Skeletal muscle cell (primary cell): Measurements from ENCODE around the gene C19orf85.
"Not testable (repeated sequence)": the region's sequence is repeated elsewhere in the genome, so short reads cannot be mapped to it uniquely, and the experiment has no call there.

Source experiments
- DNase-seq: peaks from one replicate; pipeline ENCODE4 v3.0.0-alpha.2; 2010; ENCODE audit warnings: low read depth
- H3K4me3 ChIP-seq: 2 replicates; pipeline ENCODE4 v1.5.1; 2011; ENCODE audit warnings: low read depth, mild to moderate bottlenecking, control low read depth, low read length, moderate library complexity

Gene C19orf85

DNA sequence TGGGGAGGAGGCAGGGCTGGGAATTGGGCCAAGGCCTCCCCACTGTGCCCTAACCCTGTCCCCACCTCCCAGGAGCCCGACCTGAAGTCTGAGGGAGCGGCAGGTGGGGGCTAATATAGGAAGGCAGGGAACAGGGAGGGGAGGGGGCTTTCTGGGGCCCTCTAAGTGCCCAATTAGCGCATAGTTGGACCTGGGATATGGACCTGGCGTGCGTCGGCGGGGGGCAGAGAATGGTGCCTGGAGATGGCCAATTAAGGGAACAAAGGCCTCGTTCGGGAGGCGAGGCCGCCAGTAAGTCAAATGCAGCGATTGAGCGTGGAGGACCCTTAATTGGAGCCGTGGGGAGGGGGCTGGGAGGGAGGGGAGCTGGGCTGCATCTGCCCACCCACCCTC is at the start of gene C19orf85:
C19orf85 (minus strand) TSS at position 90 of the 393 bp plus-strand sequence. CDS start 197 bp downstream, outside the sequence.
- no peak for DNase-seq
- no peak within 1 kb of the TSS for H3K4me3 ChIP-seq

DNA sequence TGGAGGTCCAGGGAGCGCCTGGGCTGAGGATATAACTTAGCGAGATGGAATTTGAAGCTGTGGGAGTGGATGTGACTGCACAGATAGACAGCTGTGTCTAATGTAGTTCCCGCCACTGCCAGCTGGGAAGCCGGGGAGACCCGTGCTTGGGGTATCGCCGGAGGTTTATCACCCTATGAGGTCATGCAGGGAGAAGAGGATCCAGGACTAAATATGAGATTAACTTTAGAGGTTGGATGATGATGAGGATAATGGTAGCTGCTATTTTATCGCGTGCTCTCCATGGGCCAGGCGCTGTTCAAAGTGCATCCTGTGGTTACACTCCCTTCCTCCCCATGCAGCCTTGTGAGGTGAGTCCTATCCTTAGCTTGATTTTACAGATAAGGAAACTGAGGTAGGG is 43.6 kb upstream of the C19orf85 start:
- H3K4me3 ChIP-seq, result no peak overlapping the region
- no peak for DNase-seq

DNA sequence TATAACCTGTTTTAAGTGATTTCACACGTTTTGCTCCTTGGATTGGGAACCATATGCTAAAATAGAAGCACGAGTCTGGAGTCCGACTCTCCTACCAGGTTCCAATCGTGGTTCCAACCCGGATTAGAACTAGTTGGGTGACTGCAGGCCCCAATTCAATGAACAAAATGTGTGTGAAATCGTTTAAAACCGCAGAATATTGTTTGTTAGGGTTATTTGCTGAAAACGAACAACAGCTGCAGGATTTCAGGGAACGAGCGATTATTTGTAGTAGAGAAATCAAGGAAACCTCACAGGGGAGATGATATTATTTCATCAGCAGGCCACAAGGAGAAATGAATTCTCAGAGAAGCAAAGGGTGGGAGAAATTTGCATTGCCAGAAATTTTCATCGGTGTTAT is 40.4 kb upstream of the C19orf85 start:
- no peak for DNase-seq
- H3K4me3 ChIP-seq, result no peak overlapping the region

DNA sequence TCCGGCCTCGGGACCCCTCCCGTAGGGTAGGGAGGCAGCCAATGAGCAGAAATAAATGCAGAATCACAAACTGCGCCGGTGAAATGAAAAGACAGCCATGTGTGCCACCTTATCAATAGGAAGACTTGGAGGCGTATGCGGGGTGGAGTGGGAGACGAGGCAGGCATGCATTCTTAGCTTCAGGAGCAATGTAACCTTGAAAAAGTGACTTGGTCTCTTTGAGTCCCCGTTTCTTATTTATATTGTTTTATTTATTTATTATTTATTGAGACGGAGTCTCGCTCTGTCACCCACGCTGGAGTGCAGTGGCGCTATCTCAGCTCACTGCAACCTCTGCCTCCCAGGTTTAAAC is 39.7 kb upstream of the C19orf85 start:
- DNase-seq, result no peak
- peak overlapping the region; percentile 46 for H3K4me3 ChIP-seq

DNA sequence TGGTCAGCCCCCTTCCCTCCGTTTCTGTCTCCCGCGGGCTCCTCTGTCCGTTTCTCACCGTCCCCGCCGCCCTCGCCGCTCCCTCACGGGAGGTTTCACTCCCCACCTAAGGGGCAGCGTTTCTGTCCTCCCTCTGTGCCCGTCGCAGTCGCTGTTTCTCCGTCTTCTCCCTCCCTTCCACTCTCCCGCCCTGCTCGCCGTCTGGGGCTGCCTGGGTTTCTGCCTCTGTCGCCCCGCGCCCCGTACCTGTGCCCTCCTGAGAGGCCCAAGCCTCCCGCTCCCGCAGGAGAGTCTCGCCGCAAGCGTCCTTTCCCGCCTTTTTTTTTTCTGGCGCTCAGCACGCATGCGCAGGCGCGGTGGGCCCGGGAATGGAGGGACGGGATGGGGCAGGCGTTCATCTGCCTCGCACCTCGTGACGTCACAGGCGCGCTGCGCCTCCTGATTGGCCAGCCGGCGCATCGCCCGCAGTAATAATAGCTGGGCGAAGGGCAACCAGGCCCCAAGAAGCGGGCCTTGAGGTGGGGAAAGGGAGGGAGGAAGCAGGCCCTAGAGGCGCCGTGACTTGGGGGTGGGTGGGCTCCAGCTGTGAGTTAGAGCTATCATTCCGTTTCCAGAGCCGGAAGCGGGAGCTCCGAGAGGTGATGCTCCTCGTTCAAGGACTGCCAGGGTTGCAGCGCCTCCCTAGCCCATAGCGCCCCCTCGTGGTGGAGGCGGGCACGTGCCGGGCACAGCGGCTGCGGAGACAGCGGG is 39.1 kb upstream of the C19orf85 start:
- peak overlapping the region; percentile 46 for H3K4me3 ChIP-seq
- no peak for DNase-seq

DNA sequence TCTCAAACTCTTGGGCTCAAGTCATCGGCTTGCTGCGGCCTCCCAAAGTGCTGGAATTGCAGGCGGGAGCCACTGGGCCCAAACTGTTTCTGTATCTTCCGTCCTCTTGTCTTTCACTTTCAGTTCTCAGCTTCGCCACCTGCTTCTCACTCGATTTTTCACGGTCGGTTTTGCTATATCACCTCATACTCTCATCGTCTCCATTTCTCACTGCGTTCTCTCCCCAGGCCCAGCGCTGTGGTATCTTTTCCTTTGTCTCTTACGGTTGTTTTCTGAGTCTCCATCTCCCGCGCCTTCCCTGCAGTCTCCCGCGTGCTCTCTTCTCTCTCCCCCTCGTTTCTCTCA is 38.6 kb upstream of the C19orf85 start:
- no peak overlapping the region for H3K4me3 ChIP-seq
- DNase-seq, result no peak

DNA sequence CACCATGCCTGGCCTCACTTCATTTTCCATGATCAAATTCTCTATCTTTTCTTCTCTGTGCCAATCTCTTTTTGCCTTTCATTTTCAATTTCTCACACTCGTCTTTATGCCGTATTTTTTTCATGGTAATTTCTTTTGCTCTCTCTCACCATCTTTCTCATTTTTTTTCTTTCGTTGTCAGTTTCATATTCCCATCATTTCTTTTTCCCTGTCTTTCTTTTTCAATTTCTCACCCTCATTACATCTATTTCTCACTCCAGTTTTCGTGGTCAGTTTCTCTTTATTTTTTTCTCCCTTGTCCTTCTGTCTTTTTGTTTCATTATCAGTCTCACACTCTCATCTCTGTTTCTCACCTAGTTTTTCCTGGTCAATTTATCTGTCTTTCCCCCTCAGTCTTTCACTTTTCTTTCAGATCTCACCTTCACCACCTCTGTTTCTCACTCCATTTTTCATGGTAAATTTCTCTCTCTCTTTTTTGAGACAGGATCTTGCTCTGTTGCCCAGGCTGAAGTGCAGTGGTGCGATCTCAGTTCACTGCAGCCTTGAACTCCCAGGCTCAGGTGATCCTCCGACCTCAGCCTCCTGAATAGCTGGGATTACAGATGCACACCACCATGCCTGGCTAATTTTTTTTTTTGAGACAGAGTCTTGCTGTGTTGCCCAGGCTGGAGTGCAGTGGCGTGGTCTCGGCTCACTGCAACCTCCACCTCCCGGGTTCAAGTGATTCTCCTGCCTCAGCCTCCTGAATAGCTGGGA is 37.8 kb upstream of the C19orf85 start:
- no peak overlapping the region for H3K4me3 ChIP-seq
- no peak for DNase-seq

DNA sequence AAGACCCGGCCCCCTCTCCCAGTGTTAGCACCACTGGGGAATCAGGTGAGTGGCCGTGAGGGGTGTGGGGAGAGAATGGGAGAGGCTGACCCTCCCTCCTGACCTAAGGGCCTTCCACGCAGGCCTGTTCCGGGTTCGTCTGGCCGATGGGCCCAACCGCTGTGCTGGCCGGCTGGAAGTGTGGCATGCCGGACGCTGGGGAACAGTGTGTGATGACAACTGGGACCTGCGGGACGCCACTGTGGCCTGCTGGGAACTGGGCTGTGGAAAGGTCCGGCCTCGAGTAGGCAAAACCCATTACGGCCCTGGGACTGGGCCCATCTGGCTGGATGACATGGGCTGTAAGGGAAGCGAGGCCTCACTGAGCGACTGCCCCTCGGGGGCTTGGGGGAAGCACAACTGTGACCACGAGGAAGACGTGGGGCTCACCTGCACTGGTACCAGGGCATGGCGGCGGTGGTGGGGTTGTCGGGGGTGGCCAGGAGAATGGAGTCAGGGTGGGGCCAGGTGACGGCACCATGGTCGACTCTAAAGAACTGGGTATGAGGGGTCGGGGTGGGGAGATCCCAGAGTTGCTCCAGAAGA is 35.9 kb upstream of the C19orf85 start:
- DNase-seq, result no peak
- no peak overlapping the region for H3K4me3 ChIP-seq

DNA sequence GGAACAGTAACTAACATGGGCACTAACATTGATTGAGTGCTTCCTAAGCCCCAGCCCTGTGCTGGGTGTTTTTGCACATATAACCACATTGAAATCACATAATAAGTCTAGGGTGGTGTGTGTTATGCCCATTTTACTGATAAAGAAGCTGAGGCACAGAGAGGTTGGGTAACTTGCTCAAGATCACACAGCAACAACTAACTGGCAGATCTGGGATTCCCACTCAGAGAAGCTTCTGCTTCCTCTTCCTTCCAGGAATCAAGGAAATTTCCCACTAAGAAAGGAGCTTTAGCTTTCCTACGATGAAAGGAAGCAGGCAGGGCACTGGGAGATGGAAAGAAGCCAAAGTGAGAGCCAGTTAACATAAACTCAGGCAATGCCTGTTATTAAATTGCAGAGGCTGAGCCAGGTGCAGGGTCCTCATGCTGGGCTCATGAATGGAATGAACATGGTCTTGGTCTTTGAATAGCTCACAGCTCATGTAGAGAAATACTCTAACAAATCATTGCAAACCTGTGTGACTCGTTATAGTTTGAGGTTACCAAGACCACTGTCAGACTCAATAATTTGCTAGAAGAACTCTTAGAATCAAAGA is 33.8 kb upstream of the C19orf85 start:
- no peak overlapping the region for H3K4me3 ChIP-seq
- no peak for DNase-seq

DNA sequence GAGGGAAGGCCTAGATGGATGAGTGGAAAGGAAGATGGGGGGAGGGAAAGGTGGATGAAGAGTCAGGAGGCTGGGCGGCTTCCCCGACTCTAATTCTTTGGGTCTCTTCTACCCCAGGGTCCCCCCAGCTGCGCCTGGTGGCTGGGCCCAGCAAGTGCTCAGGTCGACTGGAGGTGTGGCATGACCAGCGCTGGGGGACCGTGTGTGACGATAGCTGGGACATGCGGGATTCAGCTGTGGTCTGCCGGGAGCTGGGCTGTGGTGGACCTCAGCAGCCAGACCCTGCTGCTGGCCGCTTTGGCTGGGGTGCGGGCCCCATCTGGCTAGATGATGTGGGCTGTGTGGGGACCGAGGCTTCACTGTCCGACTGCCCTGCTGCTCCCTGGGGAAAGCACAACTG is 33.2 kb upstream of the C19orf85 start:
- no peak for DNase-seq
- H3K4me3 ChIP-seq, result no peak overlapping the region

DNA sequence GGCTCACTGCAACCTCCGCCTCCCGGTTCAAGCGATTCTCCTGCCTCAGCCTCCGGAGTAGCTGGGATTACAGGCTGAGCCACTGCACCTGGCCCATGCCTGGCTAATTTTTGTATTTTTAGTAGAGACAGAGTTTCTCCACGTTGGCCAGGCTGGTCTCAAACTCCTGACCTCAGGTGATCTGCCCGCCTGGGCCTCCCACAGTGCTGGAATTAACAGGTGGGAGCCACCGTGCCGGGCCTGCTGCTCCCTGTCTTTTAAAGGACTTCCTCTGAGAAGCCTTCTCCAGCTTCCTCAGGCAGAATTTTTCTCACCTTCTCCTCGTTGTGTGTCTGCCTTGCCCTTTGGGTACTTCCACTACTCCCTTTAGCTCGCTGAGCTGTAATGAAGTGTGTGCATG is 32.3 kb upstream of the C19orf85 start:
- H3K4me3 ChIP-seq, DNase-seq: not testable (repeated sequence)

DNA sequence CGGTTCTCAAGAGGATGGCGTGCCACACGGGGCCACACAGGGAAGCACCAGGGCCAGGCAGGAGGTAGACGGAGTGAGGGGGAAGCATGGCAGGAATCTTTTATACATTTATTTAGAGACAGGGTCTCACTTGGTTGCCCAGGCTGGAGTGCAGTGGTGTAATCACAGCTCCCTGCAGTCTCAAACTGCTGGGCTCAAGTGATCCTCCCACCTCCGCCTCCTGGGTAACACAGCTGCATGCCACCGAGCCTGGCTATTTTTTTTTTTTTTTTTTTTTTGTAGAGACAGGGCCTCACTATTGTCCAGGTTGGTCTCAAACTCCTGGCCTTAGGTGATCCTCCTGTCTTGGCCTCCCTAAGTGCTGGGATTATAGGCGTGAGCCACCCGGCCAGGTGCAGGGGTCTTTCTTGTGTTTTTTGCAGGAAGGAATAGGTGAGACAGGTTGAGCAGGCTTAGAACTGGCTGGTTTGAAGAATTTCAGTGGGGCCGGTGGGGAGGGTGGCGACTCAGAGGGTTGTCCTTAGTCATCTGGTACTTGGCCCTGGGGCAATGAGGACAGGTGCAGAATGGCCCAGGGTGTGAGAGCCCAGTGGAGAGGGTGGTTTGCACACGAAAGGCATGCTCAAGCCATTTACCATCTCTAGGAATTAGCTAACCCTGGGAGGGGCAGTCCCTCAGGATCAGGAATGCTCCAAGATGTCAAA is 31.2 kb upstream of the C19orf85 start:
- no peak for DNase-seq
- no peak overlapping the region for H3K4me3 ChIP-seq

DNA sequence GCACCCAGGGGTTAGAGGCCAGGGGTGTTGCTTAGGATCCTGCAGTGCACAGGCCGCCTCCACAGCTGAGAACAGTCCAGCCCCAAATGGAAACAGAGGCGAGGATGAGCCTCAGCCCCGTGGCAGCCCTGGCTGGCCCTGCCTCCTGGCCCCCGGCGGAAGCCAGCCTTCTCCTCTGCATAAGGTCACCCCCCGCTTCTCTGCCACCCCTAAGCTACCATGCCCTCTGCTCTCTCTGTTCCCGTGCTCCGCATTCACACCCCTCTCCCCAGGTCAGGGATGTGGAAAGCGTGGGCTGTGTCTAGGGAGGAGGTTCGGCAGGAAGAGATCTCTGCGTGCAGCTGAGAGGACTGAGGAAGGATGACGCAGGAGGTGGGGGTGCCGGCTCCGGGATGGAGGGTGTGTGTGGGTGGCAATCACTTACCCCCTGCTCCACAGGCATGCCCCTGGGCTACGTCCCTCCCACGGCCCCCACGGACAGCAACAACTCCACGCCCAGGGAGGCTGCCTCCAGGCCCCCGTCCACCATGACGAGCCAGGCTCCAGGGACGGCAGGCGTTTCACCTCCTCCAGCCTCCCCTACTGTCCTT is 29.7 kb upstream of the C19orf85 start:
- DNase-seq, result peak; percentile 73

DNA sequence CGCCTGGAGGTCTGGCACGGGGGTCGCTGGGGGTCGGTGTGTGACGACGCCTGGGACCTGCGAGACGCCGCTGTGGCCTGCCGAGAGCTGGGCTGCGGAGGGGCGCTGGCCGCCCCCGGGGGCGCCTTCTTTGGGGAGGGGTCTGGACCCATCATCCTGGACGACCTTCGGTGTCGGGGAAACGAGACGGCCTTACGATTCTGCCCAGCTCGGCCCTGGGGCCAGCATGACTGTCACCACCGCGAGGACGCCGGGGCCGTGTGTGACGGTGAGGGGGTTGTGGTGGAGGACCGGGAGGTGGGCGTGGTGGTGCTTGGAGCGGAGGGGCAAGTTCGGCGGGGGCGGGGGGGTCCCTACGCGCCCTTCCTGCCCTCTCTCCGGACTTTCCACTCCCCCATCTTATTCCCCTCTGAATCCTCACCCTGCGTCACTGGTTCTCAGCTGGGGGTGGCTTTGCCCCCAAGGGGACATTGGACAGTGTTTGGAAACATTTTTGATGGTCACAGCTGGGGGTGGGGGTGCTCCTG is 29.2 kb upstream of the C19orf85 start:
- DNase-seq, result no peak
- peak overlapping the region; percentile 42 for H3K4me3 ChIP-seq

More for the DNA sequence above, 29.7 kb upstream of the C19orf85 start:
- H3K4me3 ChIP-seq, result peak overlapping the region; percentile 42

DNA sequence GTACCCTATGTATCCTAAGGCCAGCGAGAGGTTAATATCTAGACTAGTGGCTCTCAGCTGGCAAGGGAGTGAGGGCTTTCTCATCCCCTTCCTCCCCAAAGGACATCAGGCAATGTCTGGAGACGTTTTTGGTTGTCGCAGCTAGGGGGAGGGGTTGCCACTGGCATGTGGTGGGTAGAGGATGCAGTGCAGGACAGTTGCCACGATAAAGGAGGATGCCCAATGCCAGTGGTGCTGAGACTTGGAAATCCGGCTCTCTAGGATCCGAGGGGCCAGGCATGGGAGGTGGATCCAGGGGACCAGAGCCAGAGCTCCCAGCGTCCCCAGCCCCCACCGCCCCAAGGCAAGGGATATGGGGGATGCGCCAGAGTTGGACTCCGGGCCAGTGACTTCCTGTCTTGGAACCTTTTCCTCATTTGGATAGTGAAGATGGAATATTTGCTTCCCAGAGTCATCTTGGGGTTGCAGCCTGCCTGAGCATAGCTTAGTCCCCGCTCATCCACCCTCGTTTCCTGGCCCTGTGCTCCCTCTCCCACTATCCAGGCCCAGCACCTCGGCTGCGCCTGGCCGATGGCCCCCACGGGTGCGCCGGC is 28.6 kb upstream of the C19orf85 start:
- H3K4me3 ChIP-seq, result peak overlapping the region; percentile 42
- DNase-seq, result no peak

DNA sequence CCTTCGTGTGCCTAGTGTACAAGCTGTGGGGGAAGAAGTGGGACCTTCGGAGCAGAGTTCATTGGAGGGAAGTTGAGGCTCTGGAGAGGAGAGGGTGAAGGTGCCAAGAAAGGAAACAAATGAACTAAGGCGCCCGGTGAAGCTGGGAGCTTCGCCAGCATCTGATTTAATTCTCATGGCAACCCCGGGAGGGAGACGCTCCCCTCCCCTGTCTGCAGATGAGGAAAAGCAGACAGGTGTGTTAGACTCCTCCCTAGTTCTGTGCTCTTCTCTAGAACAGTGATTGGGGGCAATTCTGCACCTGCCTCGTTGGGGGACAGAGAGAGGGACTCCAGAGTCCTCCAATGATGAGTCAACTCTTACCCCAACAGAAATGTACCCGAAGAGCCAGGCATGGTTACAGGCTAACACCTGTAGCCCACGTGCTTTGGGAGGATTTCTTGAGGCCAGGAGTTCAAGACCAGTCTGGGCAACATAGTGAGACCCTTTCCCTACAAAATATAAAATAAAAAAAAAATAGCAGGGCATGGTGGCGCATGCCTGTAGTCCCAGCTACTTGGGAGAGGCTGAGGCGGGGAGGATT is 27.9 kb upstream of the C19orf85 start:
- no peak overlapping the region for H3K4me3 ChIP-seq
- no peak for DNase-seq

DNA sequence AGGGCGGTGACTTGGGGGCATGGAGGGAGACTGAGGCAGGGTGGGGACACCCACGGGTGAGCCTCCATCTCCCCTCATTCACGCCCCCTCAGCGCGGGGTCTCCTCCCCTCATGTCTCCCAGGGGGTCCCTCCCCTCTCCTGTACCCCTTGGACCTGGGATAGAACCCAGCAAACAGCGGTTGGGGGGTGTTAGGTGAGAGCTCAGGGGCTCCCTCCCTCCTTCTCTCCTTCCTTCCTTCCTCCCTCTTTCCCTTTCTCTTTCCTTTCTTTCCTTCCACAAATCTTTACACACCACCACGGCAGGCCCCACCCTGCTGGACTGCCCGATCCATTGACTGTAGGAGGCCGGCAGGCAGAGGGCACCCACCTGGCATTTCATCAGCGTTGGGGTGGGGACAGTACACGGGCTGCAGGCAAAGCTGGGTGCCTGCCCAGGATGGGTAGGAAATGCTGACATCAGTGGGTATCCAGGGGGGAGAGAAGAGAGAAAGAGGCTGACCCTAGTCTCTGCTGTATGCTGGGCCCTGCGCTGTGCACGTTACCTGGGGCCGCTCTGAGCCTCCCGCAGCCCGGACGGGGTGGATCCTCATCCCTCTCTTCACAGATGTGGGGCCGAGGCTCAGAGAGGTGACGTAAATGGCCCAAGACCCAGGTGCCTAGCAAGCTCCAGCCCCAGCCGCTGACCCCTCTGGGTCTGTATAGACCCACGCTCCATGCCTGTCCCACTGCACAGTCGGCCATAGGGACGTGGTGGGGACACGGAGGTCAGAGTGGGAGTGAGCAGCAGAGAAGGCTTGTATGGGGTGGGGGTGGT is 27.2 kb upstream of the C19orf85 start:
- DNase-seq, result no peak
- no peak overlapping the region for H3K4me3 ChIP-seq
